ENCODE data around the gene EFNA5.

The EFNA5 gene

GRCh38 chr5:107331882-107332281 is 338.9 kb downstream of the EFNA5 start:
- no peak for TF ChIP-seq CTCF (IDR thresholded peaks at IDR 0.05; ENCODE audit: low read depth, low read length, missing control alignments)
- H3K4me3 ChIP-seq (replicated peaks; ENCODE audit: low read depth, low read length) = no peak overlapping the region
- no peak for DNase-seq (ENCODE audit: extremely low read depth, low read depth)

DNA sequence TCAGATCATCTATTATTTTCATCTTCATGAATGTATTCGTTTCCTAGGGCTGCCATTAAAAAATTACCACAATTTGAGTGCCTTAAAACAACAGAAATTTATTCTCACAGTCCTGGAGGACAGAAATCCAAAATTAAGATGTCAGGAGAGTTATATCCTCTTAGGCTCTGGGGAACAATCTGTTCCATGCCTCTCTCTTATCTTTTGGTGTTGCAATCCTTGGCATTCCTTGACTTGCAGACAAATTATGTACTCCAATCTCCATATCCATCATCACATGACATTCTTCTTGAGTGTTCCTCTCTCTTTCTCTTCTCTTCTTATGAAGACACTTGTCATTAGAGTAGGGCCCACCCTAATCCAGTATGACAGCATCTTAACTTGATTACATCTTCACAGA is 339.4 kb downstream of the EFNA5 start:
- H3K4me3 ChIP-seq (replicated peaks; ENCODE audit: low read depth, low read length) = no peak overlapping the region
- DNase-seq (ENCODE audit: extremely low read depth, low read depth) = no peak
- no peak for TF ChIP-seq CTCF (IDR thresholded peaks at IDR 0.05; ENCODE audit: low read depth, low read length, missing control alignments)

DNA sequence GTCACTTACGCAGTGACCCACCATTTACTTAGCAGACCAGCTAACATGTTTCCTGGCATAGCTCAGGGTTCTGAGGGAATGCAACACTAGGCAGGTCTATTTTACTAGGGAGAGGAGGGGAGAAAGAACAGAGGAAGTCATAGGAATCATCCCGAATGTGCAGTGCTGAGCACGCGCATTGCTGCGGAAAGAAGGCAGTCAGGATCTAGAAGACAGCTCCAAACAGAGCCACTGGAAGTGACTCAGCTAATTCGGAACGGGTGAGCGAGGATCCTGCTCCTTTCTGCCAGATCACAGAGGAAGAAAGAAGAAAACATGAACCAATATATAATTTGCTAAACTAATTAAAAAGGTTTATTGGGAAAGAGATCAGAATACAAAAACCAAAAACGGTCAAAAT is 339.8 kb downstream of the EFNA5 start:
- no peak for DNase-seq (ENCODE audit: extremely low read depth, low read depth)
- no peak overlapping the region for H3K4me3 ChIP-seq (replicated peaks; ENCODE audit: low read depth, low read length)
- no peak for TF ChIP-seq CTCF (IDR thresholded peaks at IDR 0.05; ENCODE audit: low read depth, low read length, missing control alignments)

DNA sequence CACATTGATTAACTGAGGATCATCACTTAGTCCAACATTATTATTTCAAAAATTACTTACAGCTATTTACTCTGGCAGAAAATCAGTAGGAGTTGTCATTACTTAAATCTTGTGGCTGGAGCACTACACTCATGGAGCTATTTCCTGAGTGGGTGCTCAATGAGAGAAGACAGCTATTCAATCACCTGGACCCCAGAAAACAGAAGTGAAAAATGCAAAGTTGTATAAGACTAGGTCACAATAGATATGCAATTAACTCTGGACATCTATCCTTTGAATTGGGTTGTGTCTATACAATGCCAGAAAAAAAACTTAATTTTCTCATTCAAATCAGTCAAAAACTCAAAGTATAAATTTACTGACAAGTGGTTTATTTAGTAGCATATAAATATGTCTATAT is 340.9 kb downstream of the EFNA5 start:
- DNase-seq (ENCODE audit: extremely low read depth, low read depth) = no peak
- no peak overlapping the region for H3K4me3 ChIP-seq (replicated peaks; ENCODE audit: low read depth, low read length)
- no peak for TF ChIP-seq CTCF (IDR thresholded peaks at IDR 0.05; ENCODE audit: low read depth, low read length, missing control alignments)
